Measurements from ENCODE around the gene GLG1. TPM values are rescaled to one million over a fixed set of nuclear protein-coding genes. Genes with fewer than 3 reads are reported as not detected.
A peak's percentile ranks its signal among the peaks of the same experiment; 100 is the strongest.

The GLG1 gene
- total RNA-seq, 1 experiment from 2014 or later: 139 TPM

GRCh38 chr16:74637742-74638453 is 31.0 kb upstream of the GLG1 start:
- no TSS peak for BruUV-seq (replicated peaks)
- intact Hi-C loops (cut with micrococcal nuclease; ENCODE audit: unreplicated experiment): no loop called here
- CTCF ChIA-PET: no interaction called here
- Mint-ChIP-seq H3K9me3 (ENCODE audit: low read depth, unreplicated experiment) (no peaks in the 10 kb centered on the region), H3K27ac (ENCODE audit: unreplicated experiment) (no peak overlapping the region), H3K4me1 (ENCODE audit: low read depth, unreplicated experiment) (no peaks in the 10 kb centered on the region), H3K27me3 (ENCODE audit: unreplicated experiment) (no peaks in the 10 kb centered on the region), H3K36me3 (ENCODE audit: insufficient read depth, unreplicated experiment) (peaks cover 53% of the 10 kb centered on the region), H3K4me3 (ENCODE audit: low read depth, unreplicated experiment) (no peak overlapping the region)
- no peak for DNase-seq
- TF ChIP-seq, protein P1, sequence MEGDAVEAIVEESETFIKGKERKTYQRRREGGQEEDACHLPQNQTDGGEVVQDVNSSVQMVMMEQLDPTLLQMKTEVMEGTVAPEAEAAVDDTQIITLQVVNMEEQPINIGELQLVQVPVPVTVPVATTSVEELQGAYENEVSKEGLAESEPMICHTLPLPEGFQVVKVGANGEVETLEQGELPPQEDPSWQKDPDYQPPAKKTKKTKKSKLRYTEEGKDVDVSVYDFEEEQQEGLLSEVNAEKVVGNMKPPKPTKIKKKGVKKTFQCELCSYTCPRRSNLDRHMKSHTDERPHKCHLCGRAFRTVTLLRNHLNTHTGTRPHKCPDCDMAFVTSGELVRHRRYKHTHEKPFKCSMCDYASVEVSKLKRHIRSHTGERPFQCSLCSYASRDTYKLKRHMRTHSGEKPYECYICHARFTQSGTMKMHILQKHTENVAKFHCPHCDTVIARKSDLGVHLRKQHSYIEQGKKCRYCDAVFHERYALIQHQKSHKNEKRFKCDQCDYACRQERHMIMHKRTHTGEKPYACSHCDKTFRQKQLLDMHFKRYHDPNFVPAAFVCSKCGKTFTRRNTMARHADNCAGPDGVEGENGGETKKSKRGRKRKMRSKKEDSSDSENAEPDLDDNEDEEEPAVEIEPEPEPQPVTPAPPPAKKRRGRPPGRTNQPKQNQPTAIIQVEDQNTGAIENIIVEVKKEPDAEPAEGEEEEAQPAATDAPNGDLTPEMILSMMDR (IDR thresholded peaks at IDR 0.05; ENCODE audit: unreplicated experiment): no peak

- H3K4me3 Mint-ChIP-seq (ENCODE audit: low read depth, unreplicated experiment): no peak overlapping the region
- no peak overlapping the region for H3K27ac Mint-ChIP-seq (ENCODE audit: unreplicated experiment)
- H3K36me3 Mint-ChIP-seq (ENCODE audit: insufficient read depth, unreplicated experiment): peaks cover 60% of the 10 kb centered on the region
- BruUV-seq (replicated peaks): no TSS peak
- H3K27me3 Mint-ChIP-seq (ENCODE audit: unreplicated experiment): no peaks in the 10 kb centered on the region
- DNase-seq: no peak
- CTCF ChIA-PET: no interaction called here
- no peaks in the 10 kb centered on the region for H3K4me1 Mint-ChIP-seq (ENCODE audit: low read depth, unreplicated experiment)
- TF ChIP-seq, protein P1 (IDR thresholded peaks at IDR 0.05; ENCODE audit: unreplicated experiment): no peak
- intact Hi-C loops (cut with micrococcal nuclease; ENCODE audit: unreplicated experiment): no loop called here
- H3K9me3 Mint-ChIP-seq (ENCODE audit: low read depth, unreplicated experiment): no peaks in the 10 kb centered on the region
These were observed 28.4 kb upstream of the GLG1 start for GRCh38 chr16:74635303-74635702.

DNA sequence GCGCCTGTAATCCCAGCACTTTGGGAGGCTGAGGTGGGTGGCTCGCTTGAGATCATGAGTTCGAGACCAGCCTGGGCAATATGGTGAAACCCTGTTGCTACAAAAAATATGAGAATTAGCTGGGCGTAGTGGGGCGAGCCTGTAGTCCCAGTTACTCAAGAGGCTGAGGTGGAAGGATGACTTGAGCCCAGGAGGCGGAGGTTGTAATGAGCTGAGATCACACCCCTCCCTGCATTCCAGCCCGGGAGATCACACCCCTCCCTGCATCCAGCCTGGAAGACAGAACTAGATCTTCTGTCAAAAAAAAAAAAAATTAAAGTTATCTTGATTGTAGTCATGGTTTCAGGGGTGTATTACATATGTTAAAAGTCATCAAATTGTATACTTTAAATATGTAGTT is 26.8 kb upstream of the GLG1 start:
- TF ChIP-seq, protein P1 (IDR thresholded peaks at IDR 0.05; ENCODE audit: unreplicated experiment): no peak
- Mint-ChIP-seq H3K9me3 (ENCODE audit: low read depth, unreplicated experiment) (no peaks in the 10 kb centered on the region), H3K4me3 (ENCODE audit: low read depth, unreplicated experiment) (no peak overlapping the region), H3K27me3 (ENCODE audit: unreplicated experiment) (no peaks in the 10 kb centered on the region), H3K4me1 (ENCODE audit: low read depth, unreplicated experiment) (no peaks in the 10 kb centered on the region), H3K36me3 (ENCODE audit: insufficient read depth, unreplicated experiment) (peaks cover 61% of the 10 kb centered on the region), H3K27ac (ENCODE audit: unreplicated experiment) (no peak overlapping the region)
- DNase-seq: no peak
- CTCF ChIA-PET: no interaction called here
- no TSS peak for BruUV-seq (replicated peaks)
- intact Hi-C loops (cut with micrococcal nuclease; ENCODE audit: unreplicated experiment): no loop called here

GRCh38 chr16:74627506-74628220 is 20.7 kb upstream of the GLG1 start:
- Mint-ChIP-seq H3K27me3 (ENCODE audit: unreplicated experiment) (no peaks in the 10 kb centered on the region), H3K36me3 (ENCODE audit: insufficient read depth, unreplicated experiment) (peaks cover 67% of the 10 kb centered on the region), H3K27ac (ENCODE audit: unreplicated experiment) (peak overlapping the region; percentile 12), H3K9me3 (ENCODE audit: low read depth, unreplicated experiment) (no peaks in the 10 kb centered on the region), H3K4me1 (ENCODE audit: low read depth, unreplicated experiment) (no peaks in the 10 kb centered on the region), H3K4me3 (ENCODE audit: low read depth, unreplicated experiment) (no peak overlapping the region)
- intact Hi-C loops (cut with micrococcal nuclease; ENCODE audit: unreplicated experiment): no loop called here
- BruUV-seq (replicated peaks): no TSS peak
- TF ChIP-seq, protein P1 (IDR thresholded peaks at IDR 0.05; ENCODE audit: unreplicated experiment): no peak
- CTCF ChIA-PET: interaction anchor here (0.7 kb wide), 1 partner anchor 235 kb away, joined by 6 read pairs; no protein-coding TSS in a partner anchor
- DNase-seq: no peak

Data from Calu3 (cell line).